NCI-H774 (cell line): ENCODE data around the gene UBE2N.
"Not testable (repeated sequence)": the region's sequence is repeated elsewhere in the genome, so short reads cannot be mapped to it uniquely, and the experiment has no call there.

Experiments used
- DNase-seq: peaks from one replicate; lab custom pipeline; 2025; lab: John Stamatoyannopoulos, UW

Gene UBE2N

DNA sequence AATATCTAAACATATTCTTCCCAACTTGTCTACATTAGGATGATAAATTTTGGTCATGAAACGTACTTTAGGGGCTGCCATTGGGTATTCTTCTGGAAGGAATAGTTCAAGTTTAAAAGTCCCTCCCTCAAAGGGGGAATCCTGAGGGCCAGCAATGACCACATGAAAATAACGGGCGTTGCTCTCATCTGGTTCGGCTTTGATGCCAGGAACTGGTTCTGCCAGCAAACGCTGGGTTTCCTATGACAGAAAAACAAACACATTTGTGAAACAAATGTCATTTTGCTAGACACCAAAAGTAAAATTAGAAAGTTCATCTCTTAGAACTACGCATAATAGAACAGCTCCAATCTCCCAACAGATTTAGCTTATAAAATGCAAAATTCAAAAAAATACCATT is 30.7 kb downstream of the UBE2N start:
- DNase-seq: not testable (repeated sequence)

DNA sequence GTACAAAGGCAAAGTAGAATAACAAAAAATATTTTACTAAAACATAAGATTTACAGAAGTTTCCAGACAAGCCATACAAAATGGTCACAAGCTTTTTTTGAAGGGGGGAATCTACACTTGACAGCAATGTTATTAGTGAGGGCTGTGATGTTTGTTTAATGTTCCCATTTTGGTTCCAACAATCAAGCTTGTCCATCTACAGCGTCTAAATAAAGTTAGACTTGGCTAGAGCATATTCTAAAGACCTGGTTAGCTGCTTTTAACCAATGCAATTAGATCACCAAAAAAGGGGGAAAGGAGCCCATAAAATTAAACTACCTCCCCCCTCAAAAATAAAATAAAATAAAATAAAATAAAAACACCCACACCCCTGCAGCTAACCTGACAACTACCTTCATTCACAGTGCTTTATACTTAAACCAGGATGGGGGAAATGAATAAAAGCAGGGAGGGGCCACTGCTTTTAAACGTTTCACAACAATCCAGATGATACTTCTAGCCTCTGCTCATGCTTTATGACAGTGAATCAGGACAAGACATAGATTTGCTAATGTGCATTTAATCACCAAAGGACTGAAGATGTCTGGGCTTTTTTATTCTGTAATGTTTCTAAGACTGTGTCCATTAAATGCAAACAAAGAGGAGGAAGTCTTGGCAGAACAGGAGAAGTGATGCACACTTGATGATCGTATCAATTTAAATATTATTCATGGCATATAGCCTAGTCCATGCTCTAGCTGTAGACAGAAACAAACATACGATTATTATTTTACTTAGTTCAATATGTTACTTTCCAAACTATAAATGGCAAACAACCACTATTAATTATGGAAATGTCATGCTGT is 32.2 kb downstream of the UBE2N start:
- DNase-seq: not testable (repeated sequence)

DNA sequence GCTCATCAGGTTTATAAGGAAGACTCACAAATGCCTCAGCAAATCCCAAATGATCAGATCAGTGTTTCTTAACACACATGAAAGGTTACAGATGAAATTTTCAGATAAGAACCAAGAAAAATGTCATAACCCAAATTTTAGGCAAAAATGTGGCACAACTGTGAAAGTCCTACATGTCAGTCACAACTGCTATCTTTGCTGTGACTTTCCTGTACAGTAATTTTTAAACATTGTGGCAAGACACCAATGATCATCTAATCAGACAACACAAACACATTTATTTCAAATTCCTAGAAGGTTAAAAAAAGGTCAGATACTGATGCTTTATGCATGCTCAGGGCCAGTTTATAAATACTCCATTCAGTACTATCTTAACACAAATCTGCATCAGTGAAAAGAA is 32.9 kb downstream of the UBE2N start:
- DNase-seq: no peak

DNA sequence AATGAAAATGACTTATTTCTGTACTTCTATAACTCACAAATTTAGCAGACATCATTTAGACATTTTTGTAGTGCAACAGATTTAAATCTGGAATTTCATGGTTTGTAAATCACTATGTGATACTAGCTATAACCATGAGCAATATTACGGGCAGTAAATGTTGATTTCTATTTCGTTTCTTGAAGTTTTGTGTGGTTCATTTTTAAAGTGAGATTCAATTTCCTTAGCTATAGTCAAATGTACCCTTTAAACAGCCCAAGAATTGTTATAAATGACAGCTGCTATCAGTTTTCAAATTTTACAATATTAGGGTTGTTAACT is 33.8 kb downstream of the UBE2N start:
- DNase-seq: no peak

DNA sequence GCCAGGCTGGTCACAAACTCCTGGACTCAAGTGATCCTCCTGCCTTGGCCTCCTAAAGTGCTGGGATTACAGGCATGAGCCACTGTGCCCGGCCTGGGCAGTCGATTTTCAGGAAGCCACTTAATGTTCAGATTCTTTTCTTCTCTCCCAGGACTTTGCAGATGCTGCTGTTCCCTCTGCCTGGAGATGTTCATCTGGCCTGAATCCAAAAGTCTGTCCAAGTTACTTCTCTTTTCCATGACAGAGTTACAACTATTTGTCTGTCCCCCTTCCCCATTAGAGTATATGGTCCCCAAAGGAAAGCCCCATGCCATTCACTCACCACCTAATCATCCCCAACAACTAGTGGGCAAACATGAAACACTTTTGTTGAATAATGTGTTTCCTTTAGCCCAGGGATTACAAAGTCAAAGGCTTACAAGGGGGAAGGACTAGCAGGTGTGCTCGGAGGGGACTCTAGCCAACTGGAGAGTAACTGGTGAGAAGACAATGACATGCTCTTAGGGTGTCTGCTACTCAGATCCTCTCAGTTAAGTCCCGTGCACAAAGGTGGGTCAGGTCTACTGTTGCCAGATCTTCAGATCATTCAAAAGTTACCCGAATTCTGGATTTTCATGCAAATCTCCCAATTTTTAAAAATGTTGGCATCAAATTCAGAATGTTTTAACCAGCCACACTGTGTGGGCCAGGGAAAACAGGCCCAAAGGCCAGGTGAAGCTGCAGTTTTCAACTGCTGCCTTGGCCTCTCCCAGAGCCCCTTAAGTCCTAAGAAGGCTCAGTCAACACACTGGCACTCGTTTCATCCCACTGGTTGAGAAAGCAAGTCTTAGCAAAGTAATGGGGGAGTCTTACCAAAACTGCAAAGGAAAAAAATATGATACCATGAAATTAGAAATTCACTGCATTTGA is 34.4 kb downstream of the UBE2N start:
- DNase-seq: no peak

DNA sequence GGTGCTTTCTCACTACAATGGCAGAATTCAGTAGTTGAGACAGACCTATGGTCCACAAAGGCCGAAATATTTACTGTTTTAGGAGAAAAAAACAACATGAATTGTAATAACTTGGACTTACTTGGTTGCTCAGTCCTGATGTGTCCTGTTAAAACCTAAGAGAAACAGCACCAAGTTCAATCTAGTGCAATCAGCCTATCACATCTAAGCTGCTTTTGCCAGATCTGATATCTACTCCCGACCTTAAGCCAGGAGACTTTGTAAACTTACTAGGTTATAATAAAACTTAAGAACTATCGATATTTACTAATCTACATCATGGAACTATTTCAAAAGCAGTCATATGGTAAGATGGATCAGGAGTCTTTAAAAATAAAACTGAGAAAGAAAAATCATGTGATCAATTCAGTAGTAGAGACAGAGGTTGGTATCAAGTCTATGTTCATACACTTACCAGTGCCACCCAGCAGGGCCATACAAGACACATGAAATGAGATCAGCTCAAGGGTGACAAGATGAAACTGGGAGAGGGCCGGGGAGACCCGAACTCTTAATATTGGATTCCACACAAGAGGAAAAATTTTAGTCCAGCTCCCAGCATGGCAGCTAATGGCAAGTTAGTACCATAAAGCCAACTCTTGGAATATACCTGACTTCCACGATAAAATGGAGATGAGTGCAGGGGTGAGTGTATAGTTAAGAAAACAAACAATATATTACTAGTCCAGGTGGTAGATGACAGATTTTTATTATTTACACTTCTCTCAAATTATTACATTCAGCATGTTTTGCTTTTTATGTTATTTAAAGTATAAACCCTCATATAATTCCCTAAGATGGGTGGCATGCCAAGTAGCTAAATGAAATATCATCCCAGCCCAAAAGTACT is 36.5 kb downstream of the UBE2N start:
- DNase-seq: no peak

DNA sequence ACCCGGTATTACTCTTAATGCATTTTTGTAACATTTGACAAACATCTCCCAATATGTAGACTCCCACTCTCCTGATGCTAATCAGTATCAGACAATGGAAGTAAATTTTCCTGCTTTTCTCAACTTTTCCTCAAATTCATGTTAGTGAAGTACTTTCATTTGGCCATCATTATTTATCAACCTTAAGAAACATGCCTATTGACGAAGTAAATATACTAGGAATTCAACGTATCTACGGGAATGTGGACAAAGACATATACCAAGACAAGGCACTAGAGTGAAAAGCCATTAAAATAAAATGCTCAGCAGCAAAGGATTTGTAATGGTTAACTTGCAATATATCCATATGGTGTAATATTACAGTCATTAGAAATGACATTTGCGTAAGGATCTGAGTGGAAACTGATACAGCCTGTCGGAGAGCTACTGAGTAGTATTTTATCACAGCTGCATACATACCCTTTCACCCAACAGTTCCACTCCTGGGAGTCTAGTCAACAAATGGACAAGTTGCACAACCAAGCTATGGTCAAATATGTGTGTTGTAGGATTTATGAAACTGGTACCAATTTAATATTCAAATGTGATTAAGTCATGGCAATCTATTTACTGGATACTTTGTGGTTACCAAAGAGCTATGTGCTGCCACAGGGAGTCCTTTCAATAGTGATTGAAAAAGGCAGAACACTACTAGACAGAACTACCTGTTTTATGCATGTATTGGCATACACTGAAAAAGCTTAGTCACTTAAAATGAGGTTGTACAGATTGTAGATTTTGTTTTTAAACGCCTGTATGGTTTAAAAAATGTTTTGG is 37.6 kb downstream of the UBE2N start:
- DNase-seq: no peak

DNA sequence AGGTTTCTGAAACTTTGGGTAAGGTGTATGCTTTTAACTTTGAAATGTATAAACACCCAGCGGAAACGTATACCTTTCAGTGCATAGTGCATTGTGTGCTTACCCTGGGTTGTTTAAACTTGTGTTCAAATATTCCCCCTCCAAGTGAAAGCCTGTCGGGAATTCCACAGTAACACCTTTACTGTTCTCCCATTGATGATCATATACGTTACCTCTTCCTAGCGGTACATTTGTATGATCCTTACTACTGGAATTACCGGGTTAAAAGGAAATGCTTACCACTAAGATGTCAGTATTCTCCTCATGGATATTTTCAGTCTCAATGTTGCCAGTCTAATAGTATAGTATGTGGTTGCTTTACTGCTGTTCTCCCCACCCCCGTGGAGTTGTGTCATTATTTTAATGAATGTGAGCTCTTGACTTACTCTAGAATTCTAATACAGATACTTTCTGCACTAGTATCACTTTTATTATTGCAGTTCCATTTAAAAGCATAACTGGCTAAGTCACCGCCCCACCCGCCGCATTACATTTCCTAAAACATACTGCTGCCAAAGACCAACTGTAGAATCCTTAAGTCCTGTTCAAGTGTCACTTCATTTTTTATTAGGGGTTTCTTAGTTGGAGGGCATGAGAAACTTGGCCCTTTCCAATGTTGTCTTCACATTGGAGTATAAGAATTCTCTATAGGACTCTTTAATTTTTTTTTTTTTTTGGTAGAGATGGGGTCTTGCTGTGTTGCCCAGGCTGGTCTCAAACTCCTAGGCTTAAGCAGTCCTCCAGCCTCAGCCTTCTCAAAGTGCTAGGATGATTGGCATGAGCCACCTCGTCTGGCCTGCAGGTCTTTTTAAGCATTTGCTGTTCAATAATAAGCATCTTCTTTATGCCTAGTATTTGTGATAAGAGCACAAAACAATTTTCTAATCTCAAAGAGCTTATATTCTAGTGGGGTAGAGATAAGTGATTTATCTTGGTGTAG is 39.1 kb downstream of the UBE2N start:
- DNase-seq: no peak

DNA sequence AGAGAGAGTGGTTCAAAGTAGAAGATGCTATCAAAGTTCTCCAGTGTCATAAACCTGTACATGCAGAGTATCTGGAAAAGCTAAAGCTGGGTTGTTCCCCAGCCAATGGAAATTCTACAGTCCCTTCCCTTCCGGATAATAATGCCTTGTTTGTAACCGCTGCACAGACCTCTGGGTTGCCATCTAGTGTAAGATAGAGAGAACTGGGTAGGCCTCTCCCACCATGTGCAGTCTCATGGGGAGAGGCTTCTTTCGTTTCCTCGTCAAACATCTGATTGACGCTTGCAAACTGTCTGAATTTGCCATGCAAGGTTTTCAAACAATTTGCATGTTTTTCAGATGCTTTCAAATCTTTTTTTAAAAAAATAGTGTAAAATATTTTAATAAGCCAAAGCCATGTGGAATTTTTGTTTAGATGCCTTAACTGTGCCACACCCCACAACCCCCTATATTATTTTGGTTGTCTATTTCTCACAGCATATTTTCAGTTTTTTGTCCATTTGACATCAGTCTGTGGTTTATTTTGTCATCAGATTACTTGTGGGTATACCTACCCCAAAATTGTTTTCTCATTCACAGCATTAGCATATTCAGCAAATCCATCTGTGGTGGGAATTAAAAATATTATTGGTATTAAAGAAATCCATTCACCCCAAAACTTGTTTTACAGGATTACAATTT is 42.4 kb downstream of the UBE2N start:
- DNase-seq: not testable (repeated sequence)

DNA sequence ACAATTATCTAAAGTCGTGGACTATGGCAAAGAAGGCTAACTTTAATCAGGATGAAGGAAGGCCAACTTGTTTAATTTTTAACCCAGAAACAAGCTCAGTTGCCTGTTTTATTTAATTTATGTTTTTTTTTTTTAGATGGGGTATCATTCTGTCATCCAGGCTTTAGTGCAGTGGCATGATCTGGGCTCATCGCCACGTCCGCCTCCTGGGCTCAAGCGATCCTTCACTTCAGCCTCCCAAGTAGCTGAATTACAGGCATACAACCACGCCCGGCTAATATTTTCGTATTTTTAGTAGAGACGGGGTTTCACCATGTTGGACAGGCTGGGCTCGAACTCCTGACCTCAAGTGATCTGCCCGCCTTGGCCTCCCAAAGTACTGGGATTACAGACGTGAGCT is 44.3 kb downstream of the UBE2N start:
- DNase-seq: no peak

DNA sequence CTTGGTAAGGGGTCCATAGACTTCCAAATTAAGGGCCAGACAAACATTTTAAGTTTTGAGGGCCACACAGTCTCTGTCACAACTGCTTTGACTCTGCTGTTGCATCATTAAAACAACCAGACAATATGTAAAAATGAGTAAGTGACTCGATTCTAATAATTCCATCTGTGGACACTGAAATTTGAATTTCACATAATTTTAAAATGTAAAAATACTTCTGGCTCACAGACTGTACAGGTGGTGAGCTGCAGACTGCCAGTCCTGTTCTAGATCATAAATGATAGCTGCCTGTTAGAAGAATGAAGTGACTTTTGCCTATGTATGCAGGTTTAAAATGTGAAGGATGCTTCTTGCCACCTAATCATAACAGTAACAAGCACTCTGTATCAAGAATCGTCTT is 48.3 kb downstream of the UBE2N start:
- no peak for DNase-seq

DNA sequence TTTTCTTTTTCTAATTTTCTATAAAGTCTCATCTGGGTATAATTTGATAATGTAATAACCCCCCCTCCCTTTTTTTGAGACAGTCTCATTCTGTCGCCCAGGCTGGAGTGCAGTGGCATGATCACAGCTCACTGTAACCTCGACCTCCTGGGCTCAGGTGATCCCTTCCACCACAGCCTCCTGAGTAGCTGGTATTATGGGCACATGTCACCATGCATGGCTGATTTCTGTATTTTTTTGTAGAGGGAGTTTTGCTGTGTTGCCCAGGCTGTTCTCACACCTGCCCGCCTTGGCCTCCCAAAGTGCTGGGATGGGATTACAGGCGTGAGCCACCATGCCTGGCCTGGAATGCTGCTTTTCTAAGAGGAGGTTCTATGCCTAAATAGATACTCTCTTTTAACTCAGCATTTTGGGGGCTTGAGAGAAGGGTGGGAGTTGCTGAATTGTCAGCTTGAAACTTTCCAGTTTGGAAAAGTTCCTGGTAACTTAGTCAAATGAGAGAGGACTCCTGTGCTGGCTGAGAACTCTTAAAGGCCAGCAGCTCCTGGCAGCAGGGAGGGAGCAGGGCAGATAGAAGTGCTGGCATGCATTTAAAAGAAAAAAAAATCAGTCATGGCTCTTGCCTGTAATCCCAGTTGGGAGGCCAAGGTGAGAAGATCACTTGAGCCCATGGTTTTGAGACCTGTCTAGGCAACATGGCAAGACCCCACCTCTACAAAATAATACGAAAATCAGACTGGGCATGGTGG is 51.0 kb downstream of the UBE2N start:
- no peak for DNase-seq

DNA sequence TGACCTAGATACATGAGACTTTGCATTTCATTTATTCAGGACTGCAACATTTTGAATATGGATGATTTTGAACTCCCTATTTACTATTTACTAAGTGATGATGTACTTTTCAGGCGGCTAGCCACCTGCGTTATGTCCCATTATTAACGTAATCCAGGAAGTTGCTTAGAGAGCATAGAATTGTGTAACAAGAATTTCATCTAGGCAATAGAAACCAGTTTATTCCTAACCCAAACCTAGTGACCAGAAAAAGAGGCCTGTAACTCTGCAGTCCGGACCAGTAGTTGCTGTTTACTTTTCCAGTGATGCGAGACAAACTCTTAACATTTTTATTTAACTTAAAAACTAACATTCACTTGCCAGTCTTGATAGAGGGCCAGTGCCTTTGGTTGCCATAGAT is 51.7 kb downstream of the UBE2N start:
- no peak for DNase-seq

DNA sequence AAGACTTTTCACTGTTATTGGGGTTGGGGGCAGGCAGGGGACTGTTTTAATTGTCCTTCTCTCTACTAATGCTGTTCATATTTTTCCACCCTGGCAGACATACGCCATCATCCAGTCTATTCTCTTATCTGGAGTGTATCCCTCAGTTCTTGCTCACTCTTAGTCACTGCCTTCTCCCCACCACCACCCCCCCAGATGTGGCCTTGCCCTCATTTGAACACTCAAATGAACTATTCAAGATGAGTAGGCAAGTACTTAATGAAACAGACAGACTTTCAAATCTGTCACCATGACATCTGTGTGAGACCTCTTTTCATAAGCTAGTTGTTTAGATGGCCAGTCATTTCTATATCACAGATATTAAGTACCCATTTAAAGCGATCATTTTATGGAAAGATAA is 54.0 kb downstream of the UBE2N start:
- DNase-seq: no peak

DNA sequence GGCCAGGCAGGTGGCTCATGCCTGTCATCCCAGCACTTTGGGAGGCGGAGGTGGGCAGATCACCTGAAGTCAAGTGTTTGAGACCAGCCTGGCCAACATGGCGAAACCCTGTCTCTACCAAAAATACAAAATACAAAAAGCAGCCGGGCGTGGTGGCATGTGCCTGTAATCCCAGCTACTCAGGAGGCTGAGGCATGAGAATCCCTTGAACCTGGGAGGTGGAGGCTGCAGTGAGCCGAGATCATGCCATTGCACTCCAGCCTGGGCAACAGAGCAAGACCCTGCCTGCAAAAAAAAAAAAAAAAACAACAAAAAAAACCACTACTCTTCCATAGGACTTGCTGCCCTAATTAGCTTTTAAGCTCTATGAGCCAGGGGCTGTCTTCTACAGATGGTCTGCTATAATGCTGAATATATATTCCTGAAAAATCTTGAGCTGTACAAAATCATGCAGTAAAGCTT is 59.7 kb downstream of the UBE2N start:
- DNase-seq: not testable (repeated sequence)

DNA sequence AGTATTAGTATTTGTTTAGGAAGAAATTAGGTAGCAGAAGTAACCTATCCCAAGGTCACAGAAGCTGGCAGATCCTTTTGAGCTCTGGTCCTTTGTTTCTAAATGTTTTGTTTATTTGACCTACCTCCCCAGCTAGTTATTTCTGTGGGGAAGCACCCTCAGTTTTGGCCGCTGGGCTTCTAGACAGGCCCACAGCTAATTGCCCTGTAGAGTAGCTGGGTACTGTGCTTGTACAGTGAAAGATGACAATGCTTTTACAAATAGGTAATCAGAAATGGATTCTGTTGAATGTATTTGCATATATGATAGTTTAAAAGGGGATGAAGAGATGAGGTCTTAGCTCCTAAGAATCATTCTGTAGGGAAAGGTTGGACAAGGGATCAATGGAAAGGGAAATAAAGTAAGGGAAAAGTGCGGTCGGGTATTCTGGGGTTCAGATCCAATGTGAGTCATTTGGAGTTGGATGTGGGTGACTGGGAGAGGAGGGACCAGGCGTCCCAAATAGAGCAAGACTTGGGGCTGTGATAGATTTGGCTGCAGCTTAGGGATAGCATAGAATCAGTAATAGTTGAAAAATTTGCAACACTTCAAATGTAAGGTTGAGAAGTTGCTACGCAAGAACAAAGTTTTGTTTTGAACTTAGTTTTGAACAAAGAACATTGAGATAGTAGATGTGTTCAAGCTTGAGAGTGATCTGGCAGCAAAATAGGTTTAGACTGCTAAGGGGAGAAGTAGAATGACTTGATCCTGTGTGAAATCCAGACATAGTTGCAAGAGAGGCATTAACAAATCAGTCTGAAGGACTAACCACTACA is 60.4 kb downstream of the UBE2N start:
- DNase-seq: no peak

DNA sequence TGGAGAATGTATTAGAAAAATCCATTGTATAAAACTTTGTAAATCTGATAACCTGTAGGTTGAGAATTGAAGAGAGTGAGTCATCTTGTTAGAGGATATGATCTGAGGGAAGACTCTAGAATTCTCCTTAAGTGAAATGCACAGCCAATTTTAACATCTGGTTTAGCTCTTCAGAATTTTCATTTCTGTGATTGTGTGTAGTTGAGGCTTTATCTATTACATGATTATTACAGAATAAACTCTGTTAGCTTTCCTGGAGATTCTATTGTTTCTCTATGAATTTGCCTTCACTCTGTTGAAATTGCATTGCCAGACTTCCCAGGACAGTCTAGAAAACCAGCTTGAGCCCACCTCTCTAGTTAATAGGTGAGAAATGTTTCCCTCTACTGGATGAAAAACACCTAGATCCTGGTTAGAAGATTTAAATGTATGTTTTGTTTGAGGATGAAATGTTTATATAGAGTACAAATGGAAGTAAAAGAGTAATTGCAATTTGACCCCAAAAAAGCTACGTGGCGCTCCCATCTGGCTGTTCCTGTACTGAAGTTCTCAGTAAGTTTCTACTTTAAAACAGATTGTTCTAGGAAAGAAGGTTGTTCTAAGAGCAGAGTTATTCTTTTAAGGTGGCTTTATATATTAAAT is 61.1 kb downstream of the UBE2N start:
- no peak for DNase-seq
